Stimulated activated CD4-positive, alpha-beta T cell treated with anti-CD3 and anti-CD28 coated beads, Interleukin-4, amount 100 ng/mL, for 4 hours (primary cell): ENCODE data around the gene HSPB9.
A peak's percentile ranks its signal among the peaks of the same experiment; 100 is the strongest.
"Not testable (repeated sequence)": the region's sequence is repeated elsewhere in the genome, so short reads cannot be mapped to it uniquely, and the experiment has no call there.

ENCODE experiments used
- DNase-seq, 2 experiments: peaks; one replicate each; pipeline ENCODE4 v3.0.0-alpha.2; 2020

HSPB9 gene

GRCh38 chr17:42120161-42120769 lies 2.3 kb upstream of the HSPB9 start:
- DNase-seq: no peak

- peak; percentile 77 to 81 for DNase-seq
These were observed 1.5 kb upstream of the HSPB9 start, which contains the start of gene KAT2A for GRCh38 chr17:42120770-42121769. Gene KAT2A (minus strand): TSS chr17:42121367. CDS start chr17:42121304, 63 bp downstream.

GRCh38 chr17:42124256-42124655 lies 1.7 kb downstream of the HSPB9 start:
- DNase-seq: no peak

GRCh38 chr17:42125565-42125964 lies 3.0 kb downstream of the HSPB9 start:
- DNase-seq: no peak

GRCh38 chr17:42126836-42127235 lies 4.2 kb downstream of the HSPB9 start:
- no peak for DNase-seq

GRCh38 chr17:42127414-42127813 lies 4.8 kb downstream of the HSPB9 start:
- no peak for DNase-seq

- no peak for DNase-seq
These were observed 6.7 kb downstream of the HSPB9 start for GRCh38 chr17:42129109-42129837.

- DNase-seq: no peak
These were observed 7.8 kb downstream of the HSPB9 start for GRCh38 chr17:42130310-42130936.

- no peak for DNase-seq
These were observed 8.6 kb downstream of the HSPB9 start for GRCh38 chr17:42131232-42131631.

- no peak for DNase-seq
These were observed 9.4 kb downstream of the HSPB9 start for GRCh38 chr17:42131981-42132432.

GRCh38 chr17:42132941-42133340 lies 10.3 kb downstream of the HSPB9 start:
- peak in 1 of 2 experiments; percentile 17 for DNase-seq

GRCh38 chr17:42133461-42134041 lies 10.9 kb downstream of the HSPB9 start:
- DNase-seq: peak in 1 of 2 experiments; percentile 45

- no peak for DNase-seq
These were observed 12.5 kb downstream of the HSPB9 start for GRCh38 chr17:42135151-42135550.

- DNase-seq: no peak
These were observed 13.4 kb downstream of the HSPB9 start for GRCh38 chr17:42135664-42136653.

- DNase-seq: no peak
These were observed 14.0 kb downstream of the HSPB9 start for GRCh38 chr17:42136654-42137051.

- no peak for DNase-seq
These were observed 16.3 kb downstream of the HSPB9 start for GRCh38 chr17:42138749-42139492.

GRCh38 chr17:42140690-42141089 lies 18.1 kb downstream of the HSPB9 start:
- DNase-seq: not testable (repeated sequence)

GRCh38 chr17:42141382-42141781 lies 18.8 kb downstream of the HSPB9 start:
- no peak for DNase-seq

GRCh38 chr17:42142371-42142896 lies 19.8 kb downstream of the HSPB9 start:
- DNase-seq: no peak

GRCh38 chr17:42143138-42143537 lies 20.5 kb downstream of the HSPB9 start:
- DNase-seq: not testable (repeated sequence)
